Measurements from ENCODE around the gene GFM1.

DNA sequence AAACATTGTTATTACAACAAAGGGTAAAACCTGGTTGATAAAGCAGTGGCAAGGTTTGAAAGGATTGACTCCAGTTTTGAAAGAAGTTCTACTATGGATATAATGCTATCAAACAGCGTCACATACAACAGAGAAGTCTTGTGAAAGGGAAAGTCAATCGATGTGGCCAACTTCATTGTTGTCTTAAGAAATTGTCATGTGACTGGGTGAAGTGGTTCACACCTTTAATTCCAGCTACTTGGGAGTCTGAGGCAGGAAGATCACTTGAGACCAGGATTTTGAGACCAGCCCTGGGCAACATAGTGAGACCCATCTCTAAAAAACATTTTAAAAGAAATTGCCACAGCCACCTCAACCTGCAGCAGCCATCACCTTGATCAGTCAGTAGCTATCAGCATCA is 34.4 kb downstream of the GFM1 start:
- TF ChIP-seq CTCF (IDR thresholded peaks at IDR 0.05): no peak
- TF ChIP-seq EP300 (IDR thresholded peaks at IDR 0.05): no peak

Data from ovary (tissue), 3 donors.